Skeletal muscle tissue (tissue), 4 donors: Measurements from ENCODE around the gene RPL37. TPM values are rescaled to one million over a fixed set of nuclear protein-coding genes. Genes with fewer than 3 reads are reported as not detected.
"Not testable (repeated sequence)": the region's sequence is repeated elsewhere in the genome, so short reads cannot be mapped to it uniquely, and the experiment has no call there.

ENCODE experiments used
- H3K27ac ChIP-seq: one replicate; pipeline ENCODE4 v1.7.0; 2013; ENCODE audit warnings: mild to moderate bottlenecking, low read depth, low read length, inconsistent platforms
- H3K27me3 ChIP-seq, 3 donors: one replicate each; pipeline ENCODE4 v1.7.0; 2013; ENCODE audit warnings: low read length in 3 of 3; ENCODE audit not compliant: control insufficient read depth in 3 of 3, insufficient read depth in 3 of 3
- H3K36me3 ChIP-seq, 3 donors: one replicate each; pipeline ENCODE4 v1.7.0; 2013; ENCODE audit warnings: low read length in 3 of 3; ENCODE audit not compliant: control insufficient read depth in 3 of 3, insufficient read depth in 3 of 3
- H3K4me1 ChIP-seq, 3 donors: one replicate each; pipeline ENCODE4 v1.7.0; 2013; ENCODE audit warnings: low read length in 3 of 3, mild to moderate bottlenecking in 3 of 3; ENCODE audit not compliant: control insufficient read depth in 3 of 3, insufficient read depth in 3 of 3
- H3K4me3 ChIP-seq, 3 donors: one replicate each; pipeline ENCODE4 v1.7.0; 2013; ENCODE audit warnings: low read length in 3 of 3
- H3K9ac ChIP-seq, 3 donors: one replicate each; pipeline ENCODE4 v1.7.0; 2013; ENCODE audit warnings: low read length in 3 of 3, mild to moderate bottlenecking in 3 of 3, moderate library complexity in 2 of 3, low read depth in 1 of 3
- H3K9me3 ChIP-seq, 3 donors: one replicate each; pipeline ENCODE4 v1.7.0; 2013; ENCODE audit warnings: low read length in 3 of 3; ENCODE audit not compliant: control insufficient read depth in 3 of 3
- total RNA-seq: library from RNA; depleted of rRNA; stranded (reverse); fragments of >200 nt; gene quantifications from one replicate; pipeline ENCODE4 v1.2.3, GENCODE V29; 2014
- donor health status: Osteomylitis.

Gene RPL37
- total RNA-seq, 1 donor from 2014 or later: 2,214 TPM

GRCh38 chr5:40869384-40869783 lies 34.4 kb upstream of the RPL37 start:
- no peak overlapping the region for H3K9ac ChIP-seq

GRCh38 chr5:40866844-40867243 lies 31.8 kb upstream of the RPL37 start:
- H3K9me3 ChIP-seq: no peaks in the 10 kb centered on the region
- H3K4me1 ChIP-seq: no peaks in the 10 kb centered on the region
- no peak overlapping the region for H3K4me3 ChIP-seq
- no peak overlapping the region for H3K9ac ChIP-seq
- H3K27ac ChIP-seq: no peak overlapping the region
- no peaks in the 10 kb centered on the region for H3K27me3 ChIP-seq
- no peaks in the 10 kb centered on the region for H3K36me3 ChIP-seq

More at GRCh38 chr5:40869384-40869783, 34.4 kb upstream of the RPL37 start:
- Histone ChIP-seq H3K27ac (no peak overlapping the region), H3K27me3 (no peaks in the 10 kb centered on the region), H3K9me3 (no peaks in the 10 kb centered on the region), H3K4me1 (no peaks in the 10 kb centered on the region), H3K36me3 (no peaks in the 10 kb centered on the region), H3K4me3 (no peak overlapping the region)

DNA sequence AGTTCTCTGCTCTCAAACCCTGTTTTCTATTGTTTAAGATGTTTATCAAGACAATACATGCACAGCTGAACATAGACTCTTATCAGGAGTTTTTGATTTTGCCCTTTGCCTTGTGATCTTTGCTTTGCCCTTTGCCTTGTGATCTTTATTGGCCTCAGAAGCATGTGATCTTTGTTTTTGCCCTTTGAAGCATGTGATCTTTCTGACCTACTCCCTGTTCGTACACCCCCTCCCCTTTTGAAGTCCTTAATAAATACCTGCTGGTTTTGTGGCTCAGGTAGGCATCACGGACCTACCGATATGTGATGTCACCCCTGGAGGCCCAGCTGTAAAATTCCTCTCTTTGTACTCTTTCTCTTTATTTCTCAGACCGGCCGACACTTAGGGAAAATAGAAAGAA lies 30.0 kb upstream of the RPL37 start:
- H3K9ac ChIP-seq, H3K27ac ChIP-seq, H3K4me3 ChIP-seq: not testable (repeated sequence)

GRCh38 chr5:40860711-40861110 lies 25.7 kb upstream of the RPL37 start:
- no peak overlapping the region for H3K4me3 ChIP-seq
- H3K27ac ChIP-seq: no peak overlapping the region
- H3K4me1 ChIP-seq: no peaks in the 10 kb centered on the region
- no peak overlapping the region for H3K9ac ChIP-seq
- no peaks in the 10 kb centered on the region for H3K9me3 ChIP-seq
- no peaks in the 10 kb centered on the region for H3K36me3 ChIP-seq
- no peaks in the 10 kb centered on the region for H3K27me3 ChIP-seq

More for the DNA sequence above, 30.0 kb upstream of the RPL37 start:
- H3K4me1 ChIP-seq, H3K9me3 ChIP-seq, H3K27me3 ChIP-seq, H3K36me3 ChIP-seq: not testable (repeated sequence)

DNA sequence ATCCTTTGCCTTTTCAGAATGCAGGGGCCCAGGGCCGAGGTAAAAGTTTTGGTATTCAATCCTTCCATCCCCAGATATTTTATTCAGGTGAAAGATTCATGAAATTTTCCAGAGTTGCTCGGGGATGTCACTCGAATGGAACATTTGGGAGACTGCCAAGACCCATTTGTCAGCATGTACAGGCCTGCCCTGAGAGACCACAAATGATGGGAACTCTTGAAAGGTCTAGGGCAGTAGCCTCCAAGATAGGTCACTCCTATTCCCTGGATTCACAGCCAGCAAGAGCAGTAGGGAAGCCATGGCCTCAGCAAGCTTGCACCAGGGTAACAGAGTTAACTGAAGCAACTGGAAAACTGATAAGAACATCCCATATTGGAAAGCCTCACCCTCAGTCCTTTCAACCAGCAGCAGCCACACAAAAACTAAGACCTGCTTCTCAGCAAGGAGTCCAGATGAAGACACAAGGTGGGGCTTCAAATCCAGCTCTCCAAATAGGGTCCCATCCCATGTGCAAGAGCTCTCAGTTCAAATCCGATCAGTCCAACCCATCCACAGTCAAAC lies 18.7 kb upstream of the RPL37 start:
- H3K9ac ChIP-seq: no peak overlapping the region
- no peaks in the 10 kb centered on the region for H3K9me3 ChIP-seq
- peaks cover 0 to 7% (median 0%) of the 10 kb centered on the region in 3 donors for H3K36me3 ChIP-seq
- peaks cover 0 to 2% (median 0%) of the 10 kb centered on the region in 3 donors for H3K4me1 ChIP-seq
- H3K4me3 ChIP-seq: no peak overlapping the region
- no peak overlapping the region for H3K27ac ChIP-seq
- no peaks in the 10 kb centered on the region for H3K27me3 ChIP-seq

DNA sequence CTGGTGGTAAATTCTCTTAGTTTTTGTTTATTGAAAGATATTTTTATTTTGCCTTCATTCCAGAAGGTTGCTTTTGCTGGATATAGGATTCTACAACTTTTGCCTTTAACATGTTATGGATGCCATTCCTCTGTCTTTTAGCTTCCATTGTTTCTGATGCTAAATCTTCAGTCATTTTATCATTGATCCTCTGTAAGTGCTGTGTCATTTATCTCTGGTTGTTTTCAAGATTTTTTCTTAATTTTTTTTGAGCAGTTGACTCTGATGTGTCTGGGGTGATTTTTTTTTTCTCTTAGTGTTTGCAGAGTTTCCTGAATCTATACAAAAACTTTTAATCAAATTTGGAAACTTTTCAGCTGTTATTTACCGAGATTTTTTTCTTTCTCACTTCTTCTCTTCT lies 12.5 kb upstream of the RPL37 start:
- no peaks in the 10 kb centered on the region for H3K27me3 ChIP-seq
- H3K9ac ChIP-seq: no peak overlapping the region
- H3K9me3 ChIP-seq: no peaks in the 10 kb centered on the region
- peaks cover 0 to 6% (median under 1%) of the 10 kb centered on the region in 3 donors for H3K4me1 ChIP-seq
- H3K27ac ChIP-seq: no peak overlapping the region
- peaks cover 0 to 4% (median 0%) of the 10 kb centered on the region in 3 donors for H3K36me3 ChIP-seq
- H3K4me3 ChIP-seq: no peak overlapping the region

- Histone ChIP-seq H3K36me3 (no peaks in the 10 kb centered on the region), H3K9me3 (no peaks in the 10 kb centered on the region), H3K4me3 (no peak overlapping the region), H3K27me3 (no peaks in the 10 kb centered on the region), H3K4me1 (peaks cover 0 to 6% (median 0%) of the 10 kb centered on the region in 3 donors), H3K9ac (no peak overlapping the region), H3K27ac (no peak overlapping the region)
Measured at GRCh38 chr5:40846371-40846770, 11.3 kb upstream of the RPL37 start.

DNA sequence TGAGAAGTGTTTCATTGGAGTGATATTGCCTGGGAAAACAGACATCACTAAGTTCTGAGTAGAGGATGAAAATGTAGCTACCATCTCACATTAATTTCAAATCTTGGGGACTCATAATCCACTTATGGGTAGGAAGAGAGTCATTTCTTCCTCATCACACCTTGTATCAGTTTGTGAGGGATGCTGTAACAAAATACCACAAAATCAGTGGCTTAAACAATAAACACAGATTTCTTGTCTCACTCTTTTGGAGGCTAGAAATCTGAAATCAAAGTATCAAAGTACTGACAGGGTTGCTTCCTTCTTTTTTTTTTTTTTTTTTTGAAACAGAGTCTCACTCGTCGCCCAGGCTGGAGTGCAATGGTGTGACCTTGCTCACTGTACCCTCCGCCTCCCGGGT lies 9.5 kb upstream of the RPL37 start:
- H3K27ac ChIP-seq: no peak overlapping the region
- H3K27me3 ChIP-seq: no peaks in the 10 kb centered on the region
- H3K4me1 ChIP-seq: peaks cover 0 to 6% (median 0%) of the 10 kb centered on the region in 3 donors
- H3K9ac ChIP-seq: no peak overlapping the region
- no peaks in the 10 kb centered on the region for H3K36me3 ChIP-seq
- no peaks in the 10 kb centered on the region for H3K9me3 ChIP-seq
- no peak overlapping the region for H3K4me3 ChIP-seq

DNA sequence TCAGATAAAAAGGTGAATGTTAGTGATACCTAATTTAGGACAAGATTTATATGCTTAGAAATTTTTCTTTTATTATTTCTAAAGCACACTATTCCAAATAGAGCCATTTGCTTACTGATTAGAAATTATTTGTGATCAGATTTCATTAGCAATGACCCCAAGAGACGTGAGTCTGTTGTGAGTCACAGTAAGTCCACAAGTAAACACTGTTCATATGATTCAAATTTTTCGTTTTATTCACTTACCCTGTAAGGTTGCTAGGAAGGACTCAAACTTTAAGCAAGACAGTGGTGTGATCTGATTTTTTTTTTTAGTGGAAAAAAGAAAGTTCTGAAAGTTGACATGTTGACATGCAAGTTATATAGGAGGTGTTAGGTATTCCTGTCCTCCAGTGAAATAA lies 7.3 kb upstream of the RPL37 start:
- peak overlapping the region in 1 of 3 donors; percentile 68 for H3K9ac ChIP-seq

DNA sequence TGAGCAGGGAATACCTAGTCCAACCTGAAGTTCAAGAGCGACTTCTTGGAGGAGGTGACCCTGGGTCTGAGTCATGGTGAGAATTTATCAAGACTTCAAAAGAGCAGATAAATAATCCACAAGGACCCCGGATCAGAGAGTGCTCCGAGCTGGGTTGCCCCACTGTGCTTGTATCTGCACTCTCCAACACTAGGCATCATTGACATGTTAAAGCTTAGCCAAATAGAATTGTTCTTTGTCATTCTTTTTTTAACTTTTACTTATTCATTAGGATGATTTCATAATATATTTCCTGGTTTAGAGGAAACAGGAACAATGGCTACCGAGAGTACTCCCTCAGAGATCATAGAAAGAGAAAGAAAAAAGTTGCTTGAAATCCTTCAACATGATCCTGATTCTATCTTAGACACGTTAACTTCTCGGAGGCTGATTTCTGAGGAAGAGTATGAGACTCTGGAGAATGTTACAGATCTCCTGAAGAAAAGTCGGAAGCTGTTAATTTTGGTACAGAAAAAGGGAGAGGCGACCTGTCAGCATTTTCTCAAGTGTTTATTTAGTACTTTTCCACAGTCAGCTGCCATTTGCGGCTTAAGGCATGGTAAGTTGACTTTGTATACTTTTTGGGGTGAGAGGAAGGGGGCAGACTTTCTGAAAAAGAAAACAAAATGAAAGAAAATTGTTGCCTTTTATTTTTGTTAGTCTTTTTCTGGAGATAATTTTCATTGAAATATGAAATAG lies 6.2 kb upstream of the RPL37 start, which contains the start of gene CARD6:
Gene CARD6 (plus strand): TSS at position 300 of the 738 bp plus-strand sequence. CDS start 16 bp downstream, at position 316.
- no peaks in the 10 kb centered on the region for H3K36me3 ChIP-seq
- peak within 1 kb of the TSS; percentile 41 for H3K27ac ChIP-seq
- peak within 1 kb of the TSS in 2 of 3 donors; percentile 15 to 68 for H3K9ac ChIP-seq
- peak within 1 kb of the TSS in 2 of 3 donors; percentile 12 to 44 for H3K4me3 ChIP-seq
- no peaks in the 10 kb centered on the region for H3K9me3 ChIP-seq
- H3K4me1 ChIP-seq: peaks cover 0 to 6% (median under 1%) of the 10 kb centered on the region in 3 donors
- H3K27me3 ChIP-seq: no peaks in the 10 kb centered on the region

More for the DNA sequence above, 7.3 kb upstream of the RPL37 start:
- peak overlapping the region in 2 of 3 donors; percentile 15 to 44 for H3K4me3 ChIP-seq
- H3K27ac ChIP-seq: no peak overlapping the region
- H3K9me3 ChIP-seq: no peaks in the 10 kb centered on the region
- H3K4me1 ChIP-seq: peaks cover 0 to 6% (median 0%) of the 10 kb centered on the region in 3 donors
- no peaks in the 10 kb centered on the region for H3K36me3 ChIP-seq
- no peaks in the 10 kb centered on the region for H3K27me3 ChIP-seq
